NCI-H146 (cell line): ENCODE measurements around the gene USP43.

Experiments
- DNase-seq: peaks from one replicate; lab custom pipeline; 2025; lab: John Stamatoyannopoulos, UW

Gene USP43

DNA sequence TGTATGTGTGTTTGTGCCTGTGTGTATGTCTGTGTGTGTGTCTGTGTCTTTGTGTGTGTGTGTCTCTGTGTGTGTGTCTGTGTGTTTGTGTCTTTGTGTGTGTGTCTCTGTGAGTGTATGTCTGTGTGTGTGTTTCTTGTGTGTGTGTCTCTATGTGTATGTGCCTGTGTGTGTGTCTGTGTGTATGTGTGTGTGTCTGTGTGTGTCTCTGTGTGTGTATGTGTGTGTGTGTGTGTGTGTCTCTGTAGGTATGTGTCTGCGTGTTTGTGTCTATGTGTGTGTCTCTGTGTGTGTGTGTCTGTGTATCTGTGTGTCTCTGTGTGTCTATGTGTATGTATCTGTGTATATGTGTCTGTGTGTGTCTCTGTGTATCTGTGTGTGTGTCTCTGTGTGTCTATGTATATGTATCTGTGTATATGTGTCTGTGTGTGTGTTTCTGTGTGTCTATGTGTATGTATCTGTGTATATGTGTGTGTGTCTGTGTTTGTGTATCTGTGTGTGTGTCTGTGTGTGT, 70.2 kb downstream of the USP43 start:
- DNase-seq, result no peak

DNA sequence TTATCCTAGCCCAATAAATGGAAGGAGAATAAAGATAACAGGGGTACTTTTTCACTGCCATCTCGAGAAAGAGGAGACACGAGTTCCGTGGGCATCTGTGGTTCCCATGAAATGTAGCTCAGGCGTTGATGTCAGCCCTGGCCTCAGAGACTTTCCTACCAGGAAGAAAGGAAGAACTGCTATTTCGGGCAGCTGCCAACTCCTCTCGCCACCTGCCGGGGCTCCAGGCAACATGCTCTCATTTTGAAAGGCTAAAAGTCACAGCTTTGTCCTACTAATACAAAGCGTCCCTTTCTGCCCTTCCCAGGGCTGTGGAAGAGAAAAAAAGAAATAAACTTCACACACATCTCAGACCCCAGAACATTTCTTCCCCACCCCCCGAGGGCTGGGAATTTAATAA, 80.3 kb downstream of the USP43 start:
- no peak for DNase-seq

DNA sequence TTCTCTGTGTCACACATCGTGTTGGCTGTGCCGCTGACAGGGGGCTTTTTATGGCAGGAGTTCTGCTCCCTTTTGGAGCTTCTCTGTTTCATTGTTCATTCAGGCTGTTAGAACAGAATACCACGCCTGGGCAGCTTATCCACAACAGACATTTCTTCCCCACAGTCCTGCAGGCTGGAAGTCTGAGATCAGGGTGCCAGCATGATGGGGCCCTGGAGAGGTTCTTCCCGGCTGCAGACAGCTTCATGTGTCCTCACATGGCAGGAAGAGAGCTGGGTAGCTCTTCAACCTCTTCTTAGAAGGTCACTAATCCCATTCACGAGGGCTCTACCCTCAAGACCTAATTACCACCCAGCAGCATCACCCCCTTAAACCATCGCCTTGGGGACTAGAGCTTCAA, 81.0 kb downstream of the USP43 start:
- no peak for DNase-seq

DNA sequence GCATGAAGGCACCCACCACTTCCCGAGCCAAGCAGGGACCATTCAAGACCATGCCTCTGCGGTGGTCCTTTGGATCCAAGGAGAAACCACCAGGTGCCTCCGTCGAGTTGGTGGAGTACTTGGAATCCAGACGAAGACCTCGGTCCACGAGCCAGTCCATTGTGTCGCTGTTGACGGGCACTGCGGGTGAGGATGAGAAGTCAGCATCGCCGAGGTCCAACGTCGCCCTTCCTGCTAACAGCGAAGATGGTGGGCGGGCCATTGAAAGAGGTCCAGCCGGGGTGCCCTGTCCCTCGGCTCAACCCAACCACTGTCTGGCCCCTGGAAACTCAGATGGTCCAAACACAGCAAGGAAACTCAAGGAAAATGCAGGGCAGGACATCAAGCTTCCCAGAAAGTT, 82.7 kb downstream of the USP43 start:
- no peak for DNase-seq

DNA sequence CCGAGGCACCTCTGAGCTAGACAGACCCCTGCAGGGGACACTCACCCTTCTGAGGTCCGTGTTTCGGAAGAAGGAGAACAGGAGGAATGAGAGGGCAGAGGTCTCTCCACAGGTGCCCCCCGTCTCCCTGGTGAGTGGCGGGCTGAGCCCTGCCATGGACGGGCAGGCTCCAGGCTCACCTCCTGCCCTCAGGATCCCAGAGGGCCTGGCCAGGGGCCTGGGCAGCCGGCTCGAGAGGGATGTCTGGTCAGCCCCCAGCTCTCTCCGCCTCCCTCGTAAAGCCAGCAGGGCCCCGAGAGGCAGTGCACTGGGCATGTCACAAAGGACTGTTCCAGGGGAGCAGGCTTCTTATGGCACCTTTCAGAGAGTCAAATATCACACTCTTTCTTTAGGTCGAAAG, 83.2 kb downstream of the USP43 start:
- DNase-seq, result no peak

DNA sequence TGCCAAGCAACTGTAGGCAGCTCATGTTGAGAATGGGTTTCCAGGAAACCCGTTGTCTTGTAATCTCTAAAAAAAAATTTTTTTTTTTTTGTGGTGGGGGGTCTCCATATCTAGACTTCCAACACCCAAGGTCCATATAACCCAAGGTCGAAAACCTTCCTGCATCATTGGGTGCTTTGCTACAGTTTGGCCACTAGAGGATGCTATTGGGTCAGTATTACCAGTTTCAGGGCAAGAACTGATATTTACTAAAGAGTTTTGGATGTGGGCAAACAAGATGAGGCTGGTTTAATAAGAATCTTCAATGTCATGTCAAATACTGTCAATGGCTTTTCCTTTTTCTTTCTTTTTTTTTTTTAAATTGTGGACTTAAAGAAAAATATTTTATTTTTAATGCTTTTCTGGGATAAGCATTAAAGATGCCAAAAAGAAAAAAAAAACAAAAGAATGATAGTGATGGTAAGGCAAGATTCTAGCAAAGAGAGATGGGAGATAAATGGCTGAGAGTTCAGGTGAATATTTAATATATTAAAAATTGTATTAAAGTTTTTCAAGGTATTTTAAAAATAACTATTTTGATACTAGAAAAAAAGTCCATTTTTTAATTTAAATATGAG, 83.8 kb downstream of the USP43 start:
- peak; percentile 34 for DNase-seq

DNA sequence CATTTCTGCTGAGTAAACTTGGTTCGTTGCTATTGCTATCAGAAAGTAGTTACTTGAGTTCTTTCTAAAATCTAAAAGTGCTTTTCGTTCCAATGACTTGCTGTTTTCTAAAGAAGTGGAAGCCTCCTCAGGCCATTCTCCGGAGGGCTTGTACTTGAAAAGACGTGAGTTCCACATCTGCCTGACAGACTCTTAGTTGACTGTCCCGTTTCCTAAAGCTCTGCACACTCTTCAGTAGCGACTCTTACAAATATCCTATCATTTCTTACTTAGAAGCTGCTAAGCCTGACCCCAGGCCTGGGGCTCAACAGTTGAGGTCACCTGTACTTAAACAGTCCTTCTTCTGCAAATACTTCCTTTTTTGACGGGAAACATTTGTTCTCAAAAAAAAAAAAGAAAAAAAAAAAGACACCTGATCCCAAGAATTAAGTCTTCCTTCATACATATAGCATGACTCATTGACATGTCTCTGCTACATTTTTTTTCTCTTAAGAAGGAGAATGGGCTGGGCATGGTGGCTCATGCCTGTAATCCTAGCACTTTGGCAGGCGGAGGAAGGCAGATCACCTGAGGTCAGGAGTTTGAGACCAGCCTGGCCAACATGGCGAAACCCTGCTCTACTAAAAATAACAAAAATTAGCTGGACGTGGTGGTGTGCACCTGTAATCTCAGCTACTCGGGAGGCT, 84.6 kb downstream of the USP43 start:
- no peak for DNase-seq

DNA sequence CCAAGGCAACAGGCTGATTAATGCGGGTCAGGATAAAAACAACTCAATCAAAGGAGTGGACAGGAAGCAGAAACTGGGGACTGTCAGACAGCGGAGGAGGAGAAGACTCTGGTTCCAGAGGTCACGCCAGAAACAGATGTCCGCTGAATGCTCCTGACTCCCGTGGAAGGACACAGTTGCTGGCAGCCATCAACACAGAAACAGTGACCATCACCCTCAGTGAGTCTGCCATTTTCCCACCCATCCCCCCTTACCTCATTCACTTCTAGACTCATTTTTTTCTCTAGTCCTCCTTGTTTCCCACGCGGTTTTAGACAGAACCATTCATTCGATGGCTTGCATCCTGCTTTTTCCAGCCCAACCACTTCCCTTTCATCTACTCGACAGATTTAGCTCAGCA, 105.2 kb downstream of the USP43 start:
- DNase-seq, result no peak

DNA sequence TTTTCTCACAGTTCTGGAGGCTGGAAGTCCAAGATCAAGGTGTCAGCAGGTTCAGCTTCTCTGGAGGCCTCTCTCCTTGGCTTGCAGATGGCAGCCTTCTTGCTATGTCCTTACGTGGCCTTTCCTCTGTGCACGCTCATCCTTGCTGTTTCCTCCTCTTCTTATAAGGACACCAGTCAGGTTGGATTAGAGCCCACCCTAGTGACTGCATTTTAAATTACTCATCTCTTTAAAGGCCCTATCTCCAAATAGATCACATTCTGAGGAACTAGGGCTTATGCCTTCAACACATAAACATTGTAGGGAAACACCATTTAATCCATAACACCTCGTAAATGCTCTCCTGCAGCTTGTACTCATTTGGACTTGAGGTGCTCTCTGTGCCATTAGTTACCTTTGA, 109.8 kb downstream of the USP43 start:
- DNase-seq, result no peak

DNA sequence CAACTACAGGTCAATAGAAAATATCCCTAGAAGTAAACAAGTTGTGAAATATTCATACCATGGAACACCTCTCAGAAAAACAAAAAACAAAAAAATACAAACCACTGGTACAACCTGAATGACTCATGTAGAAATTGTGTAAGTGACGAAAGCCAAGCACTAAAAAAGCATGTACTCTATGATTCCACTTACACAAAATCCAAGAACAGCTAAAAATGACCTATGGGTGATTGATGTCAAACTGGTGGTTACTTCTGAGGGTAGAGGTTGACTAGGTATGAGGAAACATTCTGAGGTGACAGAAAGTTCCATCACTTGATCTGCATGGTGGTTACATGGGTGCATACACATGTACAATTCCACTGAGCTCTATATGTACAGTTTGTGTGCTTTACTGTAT, 114.9 kb downstream of the USP43 start:
- DNase-seq, result no peak

DNA sequence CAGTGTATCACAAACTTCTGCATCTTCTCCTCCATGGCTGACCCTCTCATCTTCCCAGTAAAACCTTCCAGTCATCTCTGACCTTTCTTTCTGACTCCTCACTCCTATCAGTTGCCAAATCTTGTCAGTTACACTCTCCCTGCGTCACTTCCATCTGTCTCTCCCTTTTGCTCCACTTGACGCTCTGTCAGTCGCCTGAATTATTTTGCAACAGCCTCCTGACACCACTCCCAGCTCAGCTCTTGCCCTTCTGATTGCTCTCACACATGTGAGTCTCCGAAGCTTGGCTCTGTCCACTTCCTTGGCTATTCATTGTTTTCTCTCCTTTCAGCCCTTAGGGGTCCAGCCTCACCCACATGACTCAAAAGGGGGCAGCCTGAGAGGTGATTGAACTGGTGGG, 118.3 kb downstream of the USP43 start:
- DNase-seq, result no peak

DNA sequence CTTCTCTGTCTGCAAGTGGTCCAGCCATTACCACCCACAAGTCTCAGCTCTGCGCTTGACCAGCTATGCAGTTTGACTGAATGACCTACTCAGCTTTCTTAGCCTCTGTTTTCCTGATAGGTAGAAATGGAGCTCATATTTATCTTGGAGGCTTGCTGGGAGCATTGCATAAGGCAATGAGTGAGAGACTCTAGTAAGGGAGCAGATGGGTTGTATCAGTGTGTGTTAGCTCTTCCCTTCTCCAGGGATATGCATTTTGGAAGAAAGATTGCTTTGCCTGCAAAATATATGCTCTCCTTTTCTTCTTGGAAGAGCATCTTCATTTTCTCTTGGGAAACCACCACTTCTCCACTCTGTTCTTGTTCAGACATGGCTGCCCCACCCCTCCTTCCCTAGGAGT, 120.0 kb downstream of the USP43 start:
- DNase-seq, result no peak

DNA sequence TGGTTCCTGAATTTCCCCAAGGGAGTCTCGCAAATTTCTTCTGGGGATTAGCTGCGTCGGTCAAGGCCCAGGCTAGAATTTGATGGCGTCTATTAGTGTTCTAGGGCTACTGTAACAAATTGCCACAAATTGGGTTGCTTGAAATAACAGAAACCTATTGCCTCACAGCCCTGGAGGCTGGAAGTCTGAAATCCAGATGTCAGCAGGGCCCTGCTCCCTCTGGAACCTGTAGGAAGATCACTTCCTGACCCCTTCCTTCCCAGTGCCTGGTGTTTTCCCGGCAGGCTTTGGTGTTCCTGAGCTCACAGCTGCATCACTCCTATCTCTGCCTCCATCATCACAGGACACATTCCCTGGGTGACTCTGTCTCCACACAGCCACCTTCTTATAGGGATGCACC, 121.7 kb downstream of the USP43 start:
- DNase-seq, result no peak

DNA sequence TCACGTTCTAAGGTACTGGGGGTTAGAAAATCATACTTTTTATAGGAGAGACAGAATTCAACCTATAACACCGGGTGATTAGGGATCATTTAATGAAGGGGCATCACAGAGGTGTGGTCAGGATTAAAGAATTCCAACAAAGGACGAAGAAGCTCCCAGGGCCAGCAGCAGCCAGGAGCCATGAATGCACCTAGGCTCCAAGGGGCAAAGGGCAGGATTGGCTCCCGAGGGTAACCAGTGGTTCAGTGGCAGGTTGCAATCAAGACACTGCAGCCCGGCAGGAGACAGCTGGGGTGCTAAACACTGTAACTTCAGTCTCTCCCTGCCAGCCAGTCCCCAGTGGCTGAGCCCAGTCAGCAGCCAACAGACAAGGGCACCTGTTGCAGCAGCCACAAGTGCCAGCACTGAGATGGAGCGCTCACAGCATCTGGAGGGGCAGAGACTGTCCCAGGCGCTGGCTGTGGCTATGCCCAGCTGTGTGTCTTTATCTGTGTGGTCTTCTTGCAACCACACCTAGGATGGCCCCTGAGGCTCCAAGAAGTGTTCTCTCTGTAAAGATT, 122.2 kb downstream of the USP43 start:
- DNase-seq, result no peak

DNA sequence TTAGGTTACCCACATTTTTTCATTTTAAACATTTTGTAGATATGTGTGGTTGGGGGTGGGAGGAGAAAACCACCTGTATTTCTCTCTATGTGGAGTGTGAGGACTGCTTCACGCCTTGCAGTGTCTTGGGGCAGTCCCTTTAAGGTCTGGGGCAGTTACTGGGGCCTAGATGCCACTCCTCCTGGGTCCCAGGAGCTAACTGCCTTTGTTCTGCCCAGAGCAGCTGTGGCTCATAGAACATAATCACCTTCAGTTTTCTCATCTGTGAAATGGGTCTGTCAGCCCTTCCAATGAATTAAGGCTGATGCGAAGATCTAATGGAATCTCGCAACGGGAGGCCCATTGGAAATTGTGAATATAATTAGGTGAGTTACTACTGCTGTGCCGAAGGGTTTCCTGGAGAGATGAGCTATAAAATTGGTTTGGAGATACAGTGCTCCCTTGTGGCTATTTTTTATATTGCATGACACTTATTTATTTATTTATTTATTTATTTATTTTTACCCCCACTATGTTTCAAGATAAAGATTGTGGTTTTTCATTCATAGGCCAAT, 123.1 kb downstream of the USP43 start:
- DNase-seq, result peak; percentile 17

DNA sequence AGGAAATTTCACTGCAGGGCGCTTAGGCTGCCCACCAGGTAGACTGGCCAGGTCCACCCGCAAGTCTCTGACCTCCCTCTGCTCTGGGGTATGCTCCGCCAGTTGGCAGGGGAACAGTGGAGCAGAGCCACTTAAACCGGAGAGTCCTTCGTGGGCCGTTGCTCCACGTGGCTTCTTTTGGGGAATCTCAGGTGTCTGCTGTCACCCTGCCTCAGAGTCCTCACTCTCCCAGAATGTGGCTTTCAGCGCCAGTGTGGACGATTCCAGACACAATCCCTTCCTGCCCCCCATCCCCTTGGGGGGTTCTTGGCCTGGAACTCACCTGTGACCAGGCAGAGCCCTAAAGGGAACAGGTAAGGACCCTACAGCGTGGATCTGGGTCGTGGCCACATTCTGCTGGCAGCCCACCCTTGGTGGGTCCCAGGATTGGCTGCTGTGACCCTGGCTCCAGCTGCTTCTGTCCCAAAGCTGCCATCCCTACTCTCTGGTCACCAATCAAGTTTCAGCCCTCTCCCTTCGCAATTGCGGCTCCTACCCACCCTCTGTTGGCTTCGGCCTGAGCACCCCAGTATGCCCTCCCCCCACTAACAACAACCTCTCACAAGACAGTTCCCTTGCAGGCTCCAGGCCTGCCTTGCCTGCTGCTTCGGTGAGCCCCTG, 123.8 kb downstream of the USP43 start:
- DNase-seq, result no peak

DNA sequence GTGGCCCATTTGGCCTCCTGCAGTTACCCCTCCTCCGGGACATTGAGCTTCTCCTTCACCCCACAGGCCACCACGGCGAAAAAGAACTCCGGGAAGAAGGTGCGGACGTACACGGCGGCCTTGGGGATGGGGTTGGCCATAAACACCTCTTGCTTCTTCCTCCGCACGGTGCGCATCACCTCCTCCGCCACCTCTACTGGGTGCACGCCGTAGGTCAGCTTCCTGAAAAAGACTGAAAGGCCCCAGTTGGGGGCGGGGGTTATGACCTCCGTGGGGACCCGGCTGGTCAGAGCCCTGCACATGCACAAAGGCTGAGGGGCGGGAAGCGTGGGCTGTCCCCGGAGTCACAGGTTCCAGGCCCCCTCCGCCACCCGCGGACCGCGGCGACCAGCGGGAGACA, 126.1 kb downstream of the USP43 start:
- no peak for DNase-seq

DNA sequence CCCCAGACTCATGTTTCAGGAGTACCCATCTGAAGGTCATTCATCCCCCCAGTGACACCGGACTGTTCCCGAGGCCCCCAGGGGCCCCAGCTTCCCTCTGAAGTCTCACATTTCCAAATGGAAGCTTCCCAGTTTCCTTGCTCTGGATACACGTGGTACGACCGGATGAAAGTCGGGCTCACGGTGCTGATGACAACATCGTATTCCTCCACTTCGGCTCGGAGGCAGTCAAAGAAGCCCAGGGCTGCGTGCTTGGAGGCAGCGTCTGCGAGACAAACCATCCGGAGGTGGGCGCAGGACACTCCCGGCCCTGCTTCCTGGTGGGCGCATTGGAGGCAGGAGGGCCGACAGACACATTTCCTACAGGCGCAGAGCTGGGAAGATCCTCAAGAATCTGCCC, 127.3 kb downstream of the USP43 start:
- no peak for DNase-seq

DNA sequence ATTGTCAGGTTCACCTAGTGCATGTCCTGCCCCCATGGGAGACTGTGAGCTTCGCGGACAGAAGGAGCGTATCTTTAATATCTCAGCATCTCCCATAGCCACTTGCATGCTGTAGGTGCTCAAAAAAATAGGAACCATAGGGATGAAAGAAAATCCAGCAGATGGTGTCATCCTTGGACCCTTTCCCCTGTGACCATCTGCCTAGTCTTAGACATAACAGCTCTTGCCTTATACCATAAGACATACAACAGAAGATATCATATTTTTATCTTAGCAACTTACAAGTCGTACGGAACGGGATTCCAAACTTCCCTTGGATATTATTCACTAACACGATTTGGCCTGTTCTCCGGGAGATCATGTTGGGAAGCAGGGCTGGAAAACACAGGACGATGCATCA, 131.6 kb downstream of the USP43 start:
- no peak for DNase-seq
